Activated CD8-positive, alpha-beta T cell treated with anti-CD3 and anti-CD28 coated beads, Interleukin-2, amount 10 ng/mL, durations not matched to agents 7 days and 5 days (primary cell): ENCODE measurements around the gene WNT3A. TPM values are rescaled to one million over a fixed set of nuclear protein-coding genes. Genes with fewer than 3 reads are reported as not detected.

ENCODE experiments used
- ATAC-seq: fragments of 150-1000 bp; cut with Tn5 transposase; one replicate; pipeline ENCODE4 v1.10.0; 2021; ENCODE audit warnings: moderate library complexity
- CTCF ChIA-PET: fragments of 350-600 bp; sonication (Branson Sonifier 250); formaldehyde crosslinking; loops from one replicate; lab custom pipeline; 2021; ENCODE audit warnings: antibody characterized with exemption; lab: Charles Lee
- POLR2A ChIA-PET: fragments of 350-600 bp; sonication (Branson Sonifier 250); formaldehyde crosslinking; loops from one replicate; lab custom pipeline; 2021; ENCODE audit warnings: antibody characterized with exemption; lab: Charles Lee
- DNase-seq: peaks from one replicate; pipeline ENCODE4 v3.0.0-alpha.2; 2020
- H3K27ac Mint-ChIP-seq: one replicate; pipeline ENCODE4 v1.8.0; 2021; ENCODE audit warnings: mild to moderate bottlenecking, mixed read lengths
- H3K27me3 Mint-ChIP-seq: one replicate; pipeline ENCODE4 v1.8.0; 2021; ENCODE audit warnings: low read depth, mixed read lengths
- H3K36me3 Mint-ChIP-seq: one replicate; pipeline ENCODE4 v1.8.0; 2021; ENCODE audit warnings: low read depth, mixed read lengths
- H3K4me1 Mint-ChIP-seq: one replicate; pipeline ENCODE4 v1.8.0; 2021; ENCODE audit warnings: low read depth, mixed read lengths
- H3K4me3 Mint-ChIP-seq: one replicate; pipeline ENCODE4 v1.8.0; 2021; ENCODE audit warnings: mild to moderate bottlenecking, mixed read lengths
- H3K9me3 Mint-ChIP-seq: one replicate; pipeline ENCODE4 v1.8.0; 2022; ENCODE audit warnings: mixed read lengths; ENCODE audit not compliant: insufficient read depth
- total RNA-seq, 2 experiments: library from RNA; stranded (reverse); gene quantifications; one replicate each; pipeline ENCODE4 v1.2.3, GENCODE V29; 2021

WNT3A gene
- total RNA-seq, 2 experiments from 2014 or later: not detected

GRCh38 chr1:228090613-228091081 lies 83.8 kb downstream of the WNT3A start:
- CTCF ChIA-PET: interaction anchor here (1.5 to 1.8 kb wide), 2 partner anchors 8 to 91 kb away, joined by 5 read pairs; partner anchors contain the start of gene ARF1
- Mint-ChIP-seq H3K4me1 (peaks cover 67% of the 10 kb centered on the region), H3K27ac (peak overlapping the region; percentile 15)

GRCh38 chr1:228091084-228091483 lies 84.3 kb downstream of the WNT3A start:
- ChIA-PET POLR2A (interaction anchor here (2.6 kb wide), 1 partner anchor 9 kb away, joined by 15 read pairs; the partner anchor contains the start of gene ARF1), CTCF (interaction anchor here (1.2 to 1.8 kb wide), 3 partner anchors 9 to 91 kb away, joined by 3 to 5 read pairs (median 5); partner anchors contain the start of gene ARF1)
- no peak overlapping the region for H3K4me3 Mint-ChIP-seq
- H3K27ac Mint-ChIP-seq: peak overlapping the region; percentile 20
- peaks cover 90% of the 10 kb centered on the region for H3K36me3 Mint-ChIP-seq
- no peak for DNase-seq
- peaks cover 22% of the 10 kb centered on the region for H3K9me3 Mint-ChIP-seq
- no peak for ATAC-seq
- H3K4me1 Mint-ChIP-seq: peaks cover 64% of the 10 kb centered on the region
- no peaks in the 10 kb centered on the region for H3K27me3 Mint-ChIP-seq

More at GRCh38 chr1:228090613-228091081, 83.8 kb downstream of the WNT3A start:
- ATAC-seq: no peak
- peaks cover 22% of the 10 kb centered on the region for H3K9me3 Mint-ChIP-seq
- POLR2A ChIA-PET: interaction anchor here (2.6 kb wide), 1 partner anchor 8 kb away, joined by 15 read pairs; the partner anchor contains the start of gene ARF1
- peaks cover 89% of the 10 kb centered on the region for H3K36me3 Mint-ChIP-seq
- no peaks in the 10 kb centered on the region for H3K27me3 Mint-ChIP-seq
- no peak overlapping the region for H3K4me3 Mint-ChIP-seq
- no peak for DNase-seq

GRCh38 chr1:228092342-228093049 lies 85.7 kb downstream of the WNT3A start:
- ChIA-PET POLR2A (interaction anchor here (0.8 to 2.6 kb wide), 2 partner anchors 10 to 700 kb away, joined by 3 to 15 read pairs; partner anchors contain the start of gene ARF1), CTCF (interaction anchor here (0.9 to 1.8 kb wide), 3 partner anchors 9 to 93 kb away, joined by 3 to 5 read pairs (median 3); no protein-coding TSS in a partner anchor)
- Mint-ChIP-seq H3K27ac (no peak overlapping the region), H3K36me3 (peaks cover 93% of the 10 kb centered on the region), H3K4me3 (no peak overlapping the region), H3K27me3 (no peaks in the 10 kb centered on the region), H3K9me3 (peaks cover 22% of the 10 kb centered on the region), H3K4me1 (peaks cover 53% of the 10 kb centered on the region)
- DNase-seq (no peak), ATAC-seq (no peak)

- Mint-ChIP-seq H3K36me3 (peaks cover 91% of the 10 kb centered on the region), H3K27ac (no peak overlapping the region)
- no peak for DNase-seq
These were observed 86.5 kb downstream of the WNT3A start for GRCh38 chr1:228093050-228093906.

GRCh38 chr1:228094432-228095016 lies 87.7 kb downstream of the WNT3A start:
- Mint-ChIP-seq H3K4me3 (no peak overlapping the region), H3K9me3 (peaks cover 22% of the 10 kb centered on the region), H3K27me3 (no peaks in the 10 kb centered on the region), H3K36me3 (peaks cover 89% of the 10 kb centered on the region), H3K27ac (no peak overlapping the region), H3K4me1 (peaks cover 33% of the 10 kb centered on the region)
- ATAC-seq (no peak), DNase-seq (no peak)
- POLR2A ChIA-PET: interaction anchor here (1.2 kb wide), 1 partner anchor 8 kb away, joined by 3 read pairs; no protein-coding TSS in a partner anchor
- CTCF ChIA-PET: interaction anchor here (1.1 kb wide), 1 partner anchor 74 kb away, joined by 3 read pairs; no protein-coding TSS in a partner anchor

More at GRCh38 chr1:228093050-228093906, 86.5 kb downstream of the WNT3A start:
- no peaks in the 10 kb centered on the region for H3K27me3 Mint-ChIP-seq
- no peak for ATAC-seq
- no peak overlapping the region for H3K4me3 Mint-ChIP-seq
- POLR2A ChIA-PET: interaction anchor here (2.6 kb wide), 1 partner anchor 11 kb away, joined by 15 read pairs; the partner anchor contains the start of gene ARF1
- H3K4me1 Mint-ChIP-seq: peaks cover 45% of the 10 kb centered on the region
- H3K9me3 Mint-ChIP-seq: peaks cover 22% of the 10 kb centered on the region
- CTCF ChIA-PET: no interaction called here

- DNase-seq: no peak
- H3K4me1 Mint-ChIP-seq: peaks cover 26% of the 10 kb centered on the region
- H3K36me3 Mint-ChIP-seq: peaks cover 90% of the 10 kb centered on the region
- H3K9me3 Mint-ChIP-seq: peaks cover 22% of the 10 kb centered on the region
- CTCF ChIA-PET: interaction anchor here (1.1 kb wide), 1 partner anchor 73 kb away, joined by 3 read pairs; no protein-coding TSS in a partner anchor
- ATAC-seq: no peak
- no peaks in the 10 kb centered on the region for H3K27me3 Mint-ChIP-seq
- no peak overlapping the region for H3K27ac Mint-ChIP-seq
- H3K4me3 Mint-ChIP-seq: no peak overlapping the region
- POLR2A ChIA-PET: interaction anchor here (1.2 kb wide), 1 partner anchor 8 kb away, joined by 3 read pairs; no protein-coding TSS in a partner anchor
These were observed 88.4 kb downstream of the WNT3A start for GRCh38 chr1:228095161-228095560.

- POLR2A ChIA-PET: no interaction called here
- Mint-ChIP-seq H3K36me3 (peaks cover 87% of the 10 kb centered on the region), H3K4me3 (no peak overlapping the region), H3K27me3 (no peaks in the 10 kb centered on the region), H3K9me3 (peaks cover 22% of the 10 kb centered on the region), H3K4me1 (peaks cover 20% of the 10 kb centered on the region), H3K27ac (no peak overlapping the region)
- CTCF ChIA-PET: interaction anchor here (1.1 kb wide), 1 partner anchor 72 kb away, joined by 3 read pairs; no protein-coding TSS in a partner anchor
- ATAC-seq: no peak
- DNase-seq: no peak
These were observed 89.1 kb downstream of the WNT3A start for GRCh38 chr1:228095938-228096337.

- H3K27ac Mint-ChIP-seq: no peak overlapping the region
- CTCF ChIA-PET: no interaction called here
- POLR2A ChIA-PET: interaction anchor here (0.6 kb wide), 1 partner anchor 13 kb away, joined by 3 read pairs; no protein-coding TSS in a partner anchor
- peaks cover 19% of the 10 kb centered on the region for H3K4me1 Mint-ChIP-seq
- ATAC-seq: no peak
- H3K4me3 Mint-ChIP-seq: no peak overlapping the region
- peaks cover 21% of the 10 kb centered on the region for H3K9me3 Mint-ChIP-seq
- no peaks in the 10 kb centered on the region for H3K27me3 Mint-ChIP-seq
- no peak for DNase-seq
- peaks cover 86% of the 10 kb centered on the region for H3K36me3 Mint-ChIP-seq
These were observed 89.9 kb downstream of the WNT3A start for GRCh38 chr1:228096416-228097332.

GRCh38 chr1:228097333-228098081 lies 90.7 kb downstream of the WNT3A start:
- H3K4me1 Mint-ChIP-seq: peaks cover 13% of the 10 kb centered on the region
- ATAC-seq: no peak
- no peak overlapping the region for H3K4me3 Mint-ChIP-seq
- H3K27me3 Mint-ChIP-seq: no peaks in the 10 kb centered on the region
- no peak for DNase-seq
- ChIA-PET POLR2A (interaction anchor here (0.6 to 0.7 kb wide), 2 partner anchors 14 to 15 kb away, joined by 3 to 4 read pairs; partner anchors contain the start of gene ARF1), CTCF (no interaction called here)
- peaks cover 77% of the 10 kb centered on the region for H3K36me3 Mint-ChIP-seq
- H3K27ac Mint-ChIP-seq: no peak overlapping the region
- peaks cover 16% of the 10 kb centered on the region for H3K9me3 Mint-ChIP-seq
